Ovary (tissue), 9 donors: ENCODE results near the gene MUC2. TPM values are rescaled to one million over a fixed set of nuclear protein-coding genes. Genes with fewer than 3 reads are reported as not detected.
A peak's percentile ranks its signal among the peaks of the same experiment; 100 is the strongest.

Experiments used
- DNase-seq, 5 donors: peaks; one replicate each; pipeline ENCODE4 v3.0.0-alpha.2; 2019 to 2020
- H3K27ac ChIP-seq, 2 donors: fragments of 200-600 bp; one replicate each; pipeline versions ENCODE4 v1.5.1 to v1.8.0; 2019 to 2022
- H3K27me3 ChIP-seq: fragments of 200-600 bp; one replicate; pipeline ENCODE4 v1.8.0; 2022
- H3K36me3 ChIP-seq: fragments of 200-600 bp; sonication (generic); one replicate; pipeline ENCODE4 v1.5.1; 2019
- H3K4me1 ChIP-seq: one replicate; pipeline ENCODE4 v1.8.1; 2013; ENCODE audit warnings: mild to moderate bottlenecking, moderate library complexity; ENCODE audit not compliant: insufficient read depth
- H3K4me3 ChIP-seq: fragments of 200-600 bp; sonication (generic); one replicate; pipeline ENCODE4 v1.5.1; 2017
- H3K9me3 ChIP-seq, 2 donors: fragments of 200-600 bp in 1 of 2; sonication (generic) in 1 of 2; one replicate each; pipeline versions ENCODE4 v1.5.1 to v1.8.1; 2013 to 2019; ENCODE audit warnings: mild to moderate bottlenecking in 1 of 2, moderate library complexity in 1 of 2
- EP300 ChIP-seq: sonication (generic); formaldehyde crosslinking; IDR thresholded peaks from one replicate; pipeline ENCODE4 v1.6.1; 2017; ENCODE audit warnings: antibody characterized with exemption
- POLR2A ChIP-seq: fragments of 450-650 bp; IDR thresholded peaks from one replicate; pipeline ENCODE4 v1.6.1; 2017; ENCODE audit warnings: antibody characterized with exemption, mild to moderate bottlenecking, moderate library complexity
- WGBS, 3 donors: extraction: QIAGEN DNeasy Blood & Tissue Kit in 1 of 3; methylation state at CpG; one replicate each; pipeline versions ENCODE4 v1.1.5 to v1.1.7; 2013 to 2017; 5-methylcytosine and 5-hydroxymethylcytosine counted together
- intact Hi-C, 4 donors: fragments of 100-400 bp; cut with DNase I; formaldehyde crosslinking; loops; one replicate each; pipeline versions ENCODE4 v1.11.0 to v1.15.1; 2022 to 2023
- polyA plus RNA-seq, 2 donors: library from polyadenylated mRNA; stranded (reverse); fragments of 200-250 nt in 1 of 2; fragments of 350-450 nt in 1 of 2; fragmentation: Illumina TruSeq in 1 of 2; extraction: RNeasy Lipid Tissue Mini Kit (QIAGEN cat#74804) in 1 of 2; gene quantifications; one replicate each; pipeline ENCODE4 v1.2.3, GENCODE V29; 2013 to 2014
- total RNA-seq, 7 donors: library from RNA; depleted of rRNA in 2 of 7; stranded (reverse); fragments of >200 nt in 2 of 7; fragmentation: NEBNext Ultra II Directional in 3 of 7; extraction: Animal tissue kit (Norgen Biotek cat#: 25700) in 3 of 7; gene quantifications; one replicate each; pipeline versions ENCODE4 v1.1.0 to v1.2.4, GENCODE V29; 2016 to 2023
- TF ChIP-seq, protein P1 (sequence below), 3 donors: fragments of 450-650 bp in 2 of 3; fragments of 200-600 bp in 1 of 3; IDR thresholded peaks; one replicate each; pipeline versions ENCODE4 v1.5.1 to v1.8.0; 2016 to 2022; ENCODE audit warnings: antibody characterized with exemption in 3 of 3, mild to moderate bottlenecking in 1 of 3
- donor health status: DM: no; HTN: no; CAD: no; lungs with moderate emphysema.
- donor health status: DM: no; HTN: no; CAD: no.
- donor health status: Bipolar disorder and iron deficiency.
- donor health status: DM: yes; HTN: yes; CAD: no.
- donor health status: DM: no; HTN: no; CAD: no.
- donor health status: DM: yes; HTN: yes; CAD: no.

The MUC2 gene
- total and polyA plus RNA-seq, 9 donors: 0.02 to 3.3 (median 0.10) TPM; not detected in 4

DNA sequence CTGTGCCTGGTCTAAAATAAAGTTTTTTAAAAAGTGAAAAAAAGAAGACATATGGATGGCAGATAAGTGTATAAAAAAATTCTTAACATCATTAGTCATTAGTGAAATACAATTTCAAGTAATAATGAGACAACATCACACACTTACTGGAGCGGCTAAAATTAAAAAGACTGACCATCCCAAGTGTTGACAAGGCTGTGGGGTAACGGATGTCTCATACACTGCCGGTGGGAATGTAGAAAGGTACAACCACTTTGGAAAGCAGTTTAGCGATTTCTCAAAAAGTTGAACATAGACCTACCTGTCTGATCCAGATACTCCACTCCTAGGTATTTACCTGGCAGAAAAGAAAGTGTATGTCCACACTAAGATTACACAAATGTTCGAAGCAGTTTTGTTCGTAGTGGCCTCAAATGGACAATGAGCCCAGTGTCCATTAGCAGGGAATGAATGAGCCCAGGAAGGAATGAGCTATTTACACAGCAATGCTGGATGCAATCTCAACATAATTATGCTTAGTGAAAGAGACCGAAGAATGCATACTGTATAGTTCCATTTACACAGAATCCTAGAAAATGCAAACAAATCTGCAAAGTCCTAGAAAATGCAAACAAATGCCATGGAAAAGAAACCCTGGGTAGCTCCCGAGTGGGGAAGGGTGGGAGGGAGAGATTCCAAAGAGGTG is 6.7 kb upstream of the MUC2 start:
- Histone ChIP-seq H3K4me1 (no peaks in the 10 kb centered on the region), H3K4me3 (no peak overlapping the region), H3K27ac (no peak overlapping the region), H3K27me3 (no peaks in the 10 kb centered on the region), H3K36me3 (no peaks in the 10 kb centered on the region), H3K9me3 (no peaks in the 10 kb centered on the region)
- TF ChIP-seq POLR2A: no peak
- TF ChIP-seq EP300: no peak
- 78 to 86% (median 79%) methylated on average over 8 of the region's 8 CpGs for WGBS, 3 donors
- intact Hi-C loops: no loop called here
- no peak for DNase-seq

DNA sequence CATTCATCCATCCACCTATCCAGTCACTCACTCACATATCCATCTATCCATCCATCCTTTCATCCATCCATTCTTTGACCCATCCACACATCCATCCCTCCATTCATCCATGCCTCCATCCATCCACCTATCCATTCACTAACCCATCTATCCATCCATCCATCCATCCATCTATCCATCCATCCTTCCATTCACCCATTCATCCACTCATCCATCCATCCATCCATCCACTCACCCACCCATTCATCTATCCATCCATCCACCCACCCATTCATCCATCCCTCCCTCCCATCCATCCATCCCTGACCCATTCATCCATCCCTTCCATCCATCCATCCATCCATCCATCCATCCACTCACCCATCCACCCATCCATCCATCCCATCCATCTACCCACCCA is 4.9 kb upstream of the MUC2 start:
- Histone ChIP-seq H3K9me3 (no peaks in the 10 kb centered on the region), H3K27me3 (no peaks in the 10 kb centered on the region), H3K27ac (no peak overlapping the region), H3K36me3 (no peaks in the 10 kb centered on the region), H3K4me1 (no peaks in the 10 kb centered on the region), H3K4me3 (no peak overlapping the region)
- DNase-seq: no peak
- intact Hi-C loops: no loop called here
- TF ChIP-seq, protein P1, sequence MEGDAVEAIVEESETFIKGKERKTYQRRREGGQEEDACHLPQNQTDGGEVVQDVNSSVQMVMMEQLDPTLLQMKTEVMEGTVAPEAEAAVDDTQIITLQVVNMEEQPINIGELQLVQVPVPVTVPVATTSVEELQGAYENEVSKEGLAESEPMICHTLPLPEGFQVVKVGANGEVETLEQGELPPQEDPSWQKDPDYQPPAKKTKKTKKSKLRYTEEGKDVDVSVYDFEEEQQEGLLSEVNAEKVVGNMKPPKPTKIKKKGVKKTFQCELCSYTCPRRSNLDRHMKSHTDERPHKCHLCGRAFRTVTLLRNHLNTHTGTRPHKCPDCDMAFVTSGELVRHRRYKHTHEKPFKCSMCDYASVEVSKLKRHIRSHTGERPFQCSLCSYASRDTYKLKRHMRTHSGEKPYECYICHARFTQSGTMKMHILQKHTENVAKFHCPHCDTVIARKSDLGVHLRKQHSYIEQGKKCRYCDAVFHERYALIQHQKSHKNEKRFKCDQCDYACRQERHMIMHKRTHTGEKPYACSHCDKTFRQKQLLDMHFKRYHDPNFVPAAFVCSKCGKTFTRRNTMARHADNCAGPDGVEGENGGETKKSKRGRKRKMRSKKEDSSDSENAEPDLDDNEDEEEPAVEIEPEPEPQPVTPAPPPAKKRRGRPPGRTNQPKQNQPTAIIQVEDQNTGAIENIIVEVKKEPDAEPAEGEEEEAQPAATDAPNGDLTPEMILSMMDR (IDR thresholded peaks at IDR 0.05): no peak
- TF ChIP-seq POLR2A: no peak

DNA sequence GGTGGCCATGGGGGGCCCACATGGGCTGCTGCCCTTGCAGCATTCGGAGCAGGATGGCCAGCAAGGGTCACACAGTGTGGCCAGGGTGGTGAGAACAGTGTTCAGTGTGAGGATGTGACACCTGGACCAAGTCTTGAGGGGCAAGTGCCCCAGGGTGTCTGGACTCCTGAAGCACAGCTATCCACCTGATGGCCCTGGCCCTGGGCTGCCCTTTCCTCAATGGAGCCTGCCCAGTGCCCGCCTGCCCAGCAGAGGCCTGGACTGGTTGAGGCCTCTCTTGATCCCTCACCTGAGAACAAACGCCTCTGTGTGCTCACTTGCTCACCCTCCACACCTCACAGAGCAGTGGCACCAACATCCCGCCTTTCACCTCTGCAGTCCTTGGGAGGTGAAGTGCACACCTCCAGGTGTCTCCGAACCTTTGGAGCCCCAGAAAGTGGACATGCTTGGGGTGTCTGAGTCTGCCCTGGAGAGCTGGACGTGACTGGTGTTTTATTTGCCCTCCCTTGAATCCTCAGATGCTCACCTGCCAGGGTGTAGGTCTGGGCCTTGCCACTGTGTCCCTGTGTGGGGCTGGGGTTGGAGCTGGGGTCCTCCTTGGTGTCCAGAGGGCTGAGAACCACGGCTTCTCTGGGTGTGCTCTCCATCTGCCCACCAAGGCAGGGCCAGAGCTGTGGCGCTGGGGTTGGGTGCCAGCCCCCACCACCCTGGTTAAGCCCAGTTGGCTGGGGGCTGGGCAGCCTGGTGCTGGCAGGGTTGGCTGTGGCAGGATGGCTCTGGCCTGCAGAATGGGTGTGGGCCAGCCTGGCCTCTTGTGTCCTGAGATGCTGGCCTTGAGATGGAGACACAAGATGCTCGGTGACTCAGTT is 3.8 kb upstream of the MUC2 start:
- TF ChIP-seq POLR2A: no peak
- TF ChIP-seq, protein P1 (IDR thresholded peaks at IDR 0.05): no peak
- TF ChIP-seq EP300: no peak
- intact Hi-C loops: no loop called here
- Histone ChIP-seq H3K36me3 (no peaks in the 10 kb centered on the region), H3K27ac (no peak overlapping the region), H3K9me3 (no peaks in the 10 kb centered on the region), H3K4me1 (no peaks in the 10 kb centered on the region), H3K4me3 (no peak overlapping the region), H3K27me3 (no peaks in the 10 kb centered on the region)
- 82 to 88% (median 86%) methylated on average over 9 of the region's 9 CpGs for WGBS, 3 donors
- peak in 2 of 5 donors; percentile 4 for DNase-seq

DNA sequence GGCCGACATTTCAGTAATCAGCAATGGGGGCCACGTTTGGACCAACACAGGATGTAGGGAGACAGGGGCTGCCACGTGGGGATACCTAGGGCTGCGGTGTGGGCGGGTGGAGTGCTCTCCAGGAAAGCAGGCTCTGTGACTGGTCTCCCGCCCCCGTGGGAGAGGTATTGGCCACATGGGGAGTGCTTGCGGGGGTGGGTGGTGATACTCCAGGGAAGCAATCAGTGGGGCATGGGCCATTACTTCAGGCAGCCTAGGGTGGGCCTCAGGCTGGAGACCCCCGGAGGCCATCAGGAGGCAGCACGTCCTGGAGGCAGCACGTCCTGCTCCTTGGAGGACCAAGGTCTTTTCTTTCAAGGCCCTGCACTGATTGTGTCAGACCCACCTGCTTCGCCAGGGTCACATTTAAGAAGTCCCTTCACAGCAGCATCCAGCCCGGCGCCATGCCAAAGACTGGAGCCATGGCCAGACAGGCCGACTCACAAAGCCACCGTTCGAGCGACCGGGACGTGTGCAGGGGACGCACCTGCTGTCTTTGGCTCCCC is 3.0 kb upstream of the MUC2 start:
- Histone ChIP-seq H3K4me1 (no peaks in the 10 kb centered on the region), H3K27me3 (no peaks in the 10 kb centered on the region)
- peak in 4 of 5 donors; percentile 5 to 33 (median 14) for DNase-seq

More for the DNA sequence above, 3.0 kb upstream of the MUC2 start:
- 53 to 65% (median 57%) methylated on average over 21 of the region's 21 CpGs for WGBS, 3 donors
- Histone ChIP-seq H3K9me3 (no peaks in the 10 kb centered on the region), H3K36me3 (no peaks in the 10 kb centered on the region), H3K27ac (no peak overlapping the region), H3K4me3 (no peak overlapping the region)
- no peak for TF ChIP-seq POLR2A
- TF ChIP-seq, protein P1 (IDR thresholded peaks at IDR 0.05): no peak
- TF ChIP-seq EP300: no peak
- intact Hi-C loops: no loop called here
